ENCODE measurements around the gene PRKN.

The PRKN gene

DNA sequence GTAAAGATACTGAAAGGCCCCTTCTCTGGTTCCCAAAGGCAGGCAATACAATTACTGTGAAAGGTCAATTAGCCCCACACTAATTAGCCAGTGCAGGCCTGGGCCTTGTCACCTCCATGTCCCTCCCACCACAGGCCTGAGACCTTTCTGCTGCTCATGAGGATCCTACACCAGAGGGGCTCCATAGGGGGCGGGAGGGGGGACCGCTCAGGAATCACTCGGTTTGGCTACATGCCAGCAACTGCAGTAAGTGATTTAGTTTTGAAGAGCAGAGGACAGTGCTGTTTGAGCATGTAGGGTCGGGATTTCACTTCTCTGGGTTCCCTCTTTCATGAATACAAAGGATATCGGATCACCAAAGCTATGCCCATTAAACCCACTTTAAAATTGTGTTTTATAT, 455.6 kb downstream of the PRKN start:
- FAIRE-seq, result no peak

DNA sequence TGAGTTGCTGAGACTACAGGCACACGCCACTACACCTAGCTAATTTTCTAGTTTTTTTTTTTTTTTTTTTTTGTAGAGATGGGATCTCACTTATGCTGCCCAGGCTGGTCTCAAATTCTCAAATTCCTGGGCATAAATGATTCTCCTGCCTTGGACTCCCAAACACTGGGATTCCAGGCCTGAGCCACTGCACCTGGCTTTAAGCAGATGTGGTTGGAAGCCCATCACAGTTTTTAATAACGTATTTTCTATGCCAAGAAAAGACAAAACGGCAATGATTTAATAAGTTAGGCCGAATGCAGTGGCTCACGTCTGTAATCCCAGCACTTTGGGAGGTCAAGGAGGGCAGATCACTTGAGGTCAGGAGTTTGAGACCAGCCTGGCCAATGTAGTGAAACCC, 456.6 kb downstream of the PRKN start:
- FAIRE-seq, result no peak

GRCh38 chr6:162267641-162268040, 459.9 kb downstream of the PRKN start:
- no peak for FAIRE-seq

GRCh38 chr6:162267126-162267525, 460.4 kb downstream of the PRKN start:
- no peak for FAIRE-seq

DNA sequence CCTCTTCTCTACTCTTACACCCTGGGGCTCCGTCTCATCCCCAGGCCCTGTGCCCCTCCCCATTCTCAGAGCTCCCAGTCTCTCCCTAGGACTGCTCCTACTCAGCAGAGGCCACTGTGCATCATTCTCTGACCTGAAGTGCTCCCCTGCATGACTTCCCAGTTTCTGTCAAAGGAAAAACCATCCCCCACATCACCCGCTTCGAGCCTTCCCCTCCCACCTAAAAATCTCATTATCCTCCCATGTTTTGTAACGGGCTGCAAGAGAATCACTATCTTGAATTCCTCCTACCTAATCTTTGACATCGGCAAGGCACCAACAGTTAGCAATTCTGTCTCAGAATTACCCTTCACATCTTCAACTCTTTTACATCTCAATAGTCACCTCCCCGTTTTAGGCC, 463.0 kb downstream of the PRKN start:
- no peak for FAIRE-seq

DNA sequence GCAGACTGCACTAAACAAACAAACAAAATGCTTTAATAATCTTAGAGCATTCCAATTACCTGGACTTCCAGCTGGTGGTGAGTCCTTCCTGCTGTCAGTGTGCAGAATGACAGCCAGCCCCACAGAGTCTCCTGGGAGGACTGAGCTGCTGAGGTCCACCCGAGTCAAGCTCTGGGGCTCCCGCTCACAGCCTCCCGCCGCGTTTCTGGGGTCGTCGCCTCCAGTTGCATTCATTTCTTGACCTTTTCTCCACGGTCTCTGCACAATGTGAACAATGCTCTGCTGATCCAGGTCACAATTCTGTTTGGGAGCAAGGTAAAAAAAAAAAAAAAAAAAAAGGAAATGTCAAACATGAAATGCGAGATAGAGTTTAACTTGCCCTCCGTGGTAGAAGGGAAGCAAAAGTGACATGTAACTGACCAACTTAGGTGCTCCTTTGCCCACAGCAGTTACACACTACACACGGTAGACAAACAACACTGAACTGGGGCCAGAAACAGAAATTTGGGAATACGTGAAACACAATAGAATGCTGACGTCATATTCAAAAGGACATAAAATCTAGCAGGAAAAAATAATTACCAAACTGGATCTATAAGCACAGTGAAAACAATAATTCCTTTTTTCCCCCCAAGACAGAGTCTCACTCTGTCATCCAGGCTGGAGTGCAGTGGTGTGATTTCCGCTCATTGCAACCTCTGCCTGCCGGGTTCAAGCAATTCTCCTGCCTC, 464.9 kb downstream of the PRKN start:
- FAIRE-seq, result no peak

DNA sequence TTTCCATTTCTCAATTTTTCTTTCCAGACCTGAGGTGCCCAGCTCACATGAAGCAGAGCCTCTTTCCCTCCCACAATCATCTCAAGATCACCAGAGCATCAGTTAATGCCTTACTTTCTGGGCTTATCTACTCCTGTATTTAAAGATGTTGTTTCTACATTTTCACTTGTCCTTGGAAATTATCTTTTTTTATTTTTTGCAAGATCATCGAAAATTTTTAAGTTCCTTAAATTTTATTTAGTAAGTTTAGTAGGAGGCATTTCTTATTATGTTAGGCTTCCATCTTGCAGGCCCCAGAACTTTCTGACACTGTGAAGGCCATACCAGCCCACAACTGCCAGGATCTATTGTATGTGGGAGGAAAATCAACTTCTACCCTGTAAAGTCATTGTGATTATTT, 466.0 kb downstream of the PRKN start:
- no peak for FAIRE-seq

DNA sequence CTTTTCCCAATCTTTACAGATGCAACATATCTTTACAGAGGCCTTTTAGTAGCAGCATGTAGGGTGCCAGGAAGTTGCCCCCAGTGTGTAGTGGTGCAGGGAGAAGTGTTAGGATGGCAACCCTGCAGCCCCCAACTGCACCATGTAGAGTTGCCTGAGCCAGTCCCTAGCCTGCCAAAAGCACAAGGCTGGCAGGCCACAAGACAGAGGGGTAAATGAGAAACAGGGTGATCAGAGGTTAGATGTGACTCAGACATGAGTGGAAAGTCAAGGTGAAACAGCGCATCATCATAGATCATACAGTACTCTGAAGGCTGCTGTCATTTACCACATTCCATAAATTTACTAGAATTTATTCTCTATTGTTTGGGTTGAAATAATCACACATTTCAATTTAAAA, 467.5 kb downstream of the PRKN start:
- no peak for FAIRE-seq

DNA sequence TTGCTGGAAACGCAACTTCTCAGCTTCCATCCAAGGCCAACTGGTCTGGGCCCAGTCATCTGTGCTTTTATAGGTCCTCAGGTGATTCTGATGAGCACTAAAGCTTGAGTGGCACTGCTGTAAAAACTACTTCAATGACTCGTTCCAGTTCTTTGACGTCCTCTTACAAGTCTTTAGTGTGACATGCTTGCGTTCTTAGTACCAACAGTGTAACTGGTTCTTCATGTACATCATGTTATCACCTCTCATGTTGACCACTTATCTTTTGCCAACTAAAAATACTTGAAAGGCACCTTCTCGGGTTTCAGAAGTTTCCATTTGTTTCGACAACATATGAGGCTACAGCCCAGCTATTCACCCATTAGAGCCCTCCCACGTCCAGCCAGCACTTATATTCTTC, 468.9 kb downstream of the PRKN start:
- FAIRE-seq, result no peak

GRCh38 chr6:162256361-162256760, 471.2 kb downstream of the PRKN start:
- no peak for FAIRE-seq

DNA sequence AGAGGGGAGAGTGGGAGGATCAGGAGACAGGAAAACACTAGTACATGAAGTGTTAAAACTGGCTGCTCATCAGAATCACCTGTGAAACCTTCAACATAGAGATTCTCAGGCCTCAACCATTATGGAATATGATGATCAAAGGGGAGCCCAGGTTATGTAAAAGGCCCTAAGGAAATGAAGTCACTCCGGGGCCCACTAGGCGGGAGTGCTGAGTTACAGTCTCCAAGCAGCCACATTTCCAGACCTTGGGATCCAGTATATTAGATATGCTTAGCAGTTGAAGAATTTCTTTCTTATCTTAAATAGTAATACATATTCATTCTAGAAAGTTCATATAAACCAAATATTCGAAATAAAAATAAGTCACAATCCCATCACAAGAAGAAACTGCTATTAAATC, 476.3 kb downstream of the PRKN start:
- FAIRE-seq, result no peak

- no peak for FAIRE-seq
These were observed 477.5 kb downstream of the PRKN start for GRCh38 chr6:162249907-162250642.

DNA sequence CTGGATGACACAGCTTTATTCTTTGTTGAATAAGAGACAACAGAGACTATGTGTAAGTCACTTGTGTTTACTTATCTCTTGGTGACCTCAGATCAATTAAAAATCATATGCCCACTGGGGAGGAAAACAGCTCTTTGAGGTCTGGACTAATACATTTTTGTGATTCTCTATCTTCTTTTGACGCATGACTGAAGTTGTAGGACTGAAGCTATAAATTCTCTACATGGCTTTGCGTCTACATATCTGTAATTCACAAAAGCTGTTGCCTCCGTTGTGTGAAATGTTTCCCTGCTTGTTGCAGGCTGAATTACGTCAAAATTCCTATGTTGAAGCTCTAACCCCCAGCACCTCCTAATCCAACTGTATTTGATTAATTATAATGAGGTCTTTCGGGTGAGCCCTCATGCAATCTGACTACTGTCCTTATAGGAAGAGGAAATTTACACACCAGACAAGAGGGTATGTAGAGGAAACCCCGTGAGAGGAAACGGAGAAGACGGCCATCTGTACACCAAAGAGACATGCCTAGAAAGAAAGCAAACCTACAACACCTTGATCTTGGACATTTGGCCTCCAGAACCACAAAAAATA, 481.6 kb downstream of the PRKN start:
- FAIRE-seq, result no peak

GRCh38 chr6:162244031-162244430, 483.5 kb downstream of the PRKN start:
- FAIRE-seq, result no peak

GRCh38 chr6:162242915-162243314, 484.7 kb downstream of the PRKN start:
- FAIRE-seq, result no peak

- no peak for FAIRE-seq
These were observed 488.2 kb downstream of the PRKN start for GRCh38 chr6:162239330-162239729.

DNA sequence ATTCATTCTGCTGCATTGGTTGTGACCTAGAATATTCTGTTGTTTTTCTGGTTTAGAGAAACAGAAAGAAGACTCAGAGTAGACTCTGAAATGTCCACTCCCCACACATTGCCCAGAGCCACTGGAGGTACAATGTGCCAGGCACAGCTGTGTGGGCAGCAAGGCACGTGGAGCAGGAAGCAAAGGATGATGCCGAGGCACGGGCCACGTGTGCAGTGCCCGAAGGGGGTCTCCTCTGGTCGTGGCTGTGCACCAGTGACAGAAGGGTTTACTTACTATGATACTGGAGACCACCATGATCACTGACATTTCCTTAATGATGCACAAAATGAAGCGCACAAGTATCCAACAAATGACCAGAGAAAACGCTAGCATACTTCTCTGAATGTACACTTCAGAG, 488.9 kb downstream of the PRKN start:
- no peak for FAIRE-seq

GRCh38 chr6:162237331-162237730, 490.2 kb downstream of the PRKN start:
- FAIRE-seq, result no peak

DNA sequence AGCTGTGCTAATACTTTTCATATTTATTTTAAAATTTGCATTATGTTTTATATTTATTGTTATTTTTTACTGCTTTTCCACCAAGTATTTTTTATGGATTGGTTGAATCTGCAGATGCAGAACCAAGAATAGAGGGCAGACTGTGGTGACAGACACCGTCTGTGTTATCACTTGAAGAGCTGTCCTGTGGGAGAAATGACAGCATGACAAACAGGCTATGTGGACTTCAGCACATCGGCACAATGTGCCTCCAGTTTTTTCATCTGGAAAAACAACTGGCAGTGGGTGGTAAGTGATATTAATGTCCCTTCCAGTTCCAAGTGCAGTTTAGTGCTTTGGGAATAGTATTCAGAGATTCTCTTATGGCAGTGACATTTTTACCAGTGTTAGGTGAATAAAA, 492.9 kb downstream of the PRKN start:
- no peak for FAIRE-seq

- no peak for FAIRE-seq
These were observed 497.3 kb downstream of the PRKN start for GRCh38 chr6:162230147-162230752.

- no peak for FAIRE-seq
These were observed 498.5 kb downstream of the PRKN start for GRCh38 chr6:162229093-162229492.

DNA sequence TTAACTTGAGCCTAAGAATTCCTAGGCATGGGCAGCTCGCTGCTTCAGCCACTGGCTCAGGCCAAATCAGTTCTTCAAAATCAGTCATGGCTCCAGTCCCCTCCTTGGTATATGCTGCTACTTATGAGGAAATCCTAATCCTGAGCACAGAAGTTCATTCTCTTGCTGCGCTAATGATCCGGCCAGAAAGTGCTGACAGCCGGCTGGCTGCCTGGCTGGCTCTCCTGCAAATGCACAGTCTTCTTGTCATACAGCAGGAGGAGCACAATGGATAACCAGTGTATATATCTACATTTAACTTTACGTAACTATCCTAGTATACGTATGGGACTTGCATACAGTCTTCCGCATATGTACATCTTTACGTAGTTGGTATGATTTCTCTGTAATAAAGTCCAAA, 500.8 kb downstream of the PRKN start:
- FAIRE-seq, result no peak

GRCh38 chr6:162222521-162222920, 505.0 kb downstream of the PRKN start:
- no peak for FAIRE-seq

- FAIRE-seq, result no peak
These were observed 506.7 kb downstream of the PRKN start for GRCh38 chr6:162220876-162221275.

Data from A204.1 (cell line).